SK-N-SH (cell line): ENCODE results near the gene DCST1. TPM values are rescaled to one million over a fixed set of nuclear protein-coding genes. Genes with fewer than 3 reads are reported as not detected.

ENCODE experiments used
- CTCF ChIA-PET: fragments of 300-600, 350-600 bp; formaldehyde crosslinking; extraction: SDS; loops from one replicate; lab custom pipeline; 2021; lab: Yijun Ruan, JAX
- POLR2A ChIA-PET: fragments of 350-600 bp; sonication (Branson Sonifier 250); formaldehyde crosslinking; extraction: SDS; loops from one replicate; lab custom pipeline; 2020; ENCODE audit warnings: antibody characterized with exemption, inconsistent platforms; lab: Yijun Ruan, JAX
- DNase-seq: peaks from one replicate; pipeline ENCODE4 v3.0.0; 2012
- H2AFZ ChIP-seq: fragments of 200-600 bp; sonication (generic); 2 replicates; pipeline ENCODE4 v1.8.1; 2016; ENCODE audit warnings: antibody characterized with exemption, mild to moderate bottlenecking, low read depth
- H3F3A ChIP-seq: fragments of 200-600 bp; sonication (generic); replicated peaks from 2 replicates; pipeline ENCODE3; 2016; ENCODE audit warnings: antibody characterized with exemption, mild to moderate bottlenecking; ENCODE audit not compliant: insufficient read depth
- H3K27ac ChIP-seq, 2 experiments: fragments of 200-500 bp in 1 of 2; fragments of 200-600 bp in 1 of 2; sonication (Bioruptor generic) in 1 of 2; sonication (generic), shearing (Covaris generic) in 1 of 2; 2 replicates each; pipeline versions ENCODE4 v1.5.1 to v1.6.1; 2014 to 2016; ENCODE audit warnings: low read depth in 2 of 2, inconsistent platforms in 1 of 2, low read length in 1 of 2, mild to moderate bottlenecking in 1 of 2, mixed read lengths in 1 of 2
- H3K27me3 ChIP-seq: fragments of 200-600 bp; sonication (generic), shearing (Covaris generic); 2 replicates; pipeline ENCODE4 v1.6.1; 2016; ENCODE audit warnings: mixed run types; ENCODE audit not compliant: insufficient read depth
- H3K36me3 ChIP-seq, 2 experiments: fragments of 200-500 bp in 1 of 2; fragments of 200-600 bp in 1 of 2; sonication (Bioruptor generic) in 1 of 2; sonication (generic) in 1 of 2; replicated peaks in 1 of 2; 2 replicates each; pipeline versions ENCODE3 to v1.5.1; 2014 to 2016; ENCODE audit warnings: low read length in 1 of 2, mild to moderate bottlenecking in 1 of 2; ENCODE audit not compliant: insufficient read depth in 2 of 2, control insufficient read depth in 1 of 2
- H3K4me1 ChIP-seq, 2 experiments: fragments of 200-500 bp in 1 of 2; fragments of 200-600 bp in 1 of 2; sonication (Bioruptor generic) in 1 of 2; sonication (generic), shearing (Covaris generic) in 1 of 2; 2 replicates each; pipeline versions ENCODE4 v1.5.1 to v1.6.1; 2014 to 2016; ENCODE audit warnings: low read depth in 1 of 2, low read length in 1 of 2, mixed run types in 1 of 2; ENCODE audit not compliant: insufficient read depth in 2 of 2, control insufficient read depth in 1 of 2
- H3K4me2 ChIP-seq: fragments of 200-600 bp; sonication (generic), shearing (Covaris generic); 2 replicates; pipeline ENCODE4 v1.6.1; 2017; ENCODE audit warnings: mixed run types
- H3K4me3 ChIP-seq, 2 experiments: fragments of 200-500 bp in 1 of 2; fragments of 200-600 bp in 1 of 2; sonication (Bioruptor generic) in 1 of 2; sonication (generic), shearing (Covaris generic) in 1 of 2; 2 replicates each; pipeline versions ENCODE4 v1.5.1 to v1.8.1; 2014 to 2016; ENCODE audit warnings: low read depth in 2 of 2, inconsistent platforms in 1 of 2, low read length in 1 of 2, mild to moderate bottlenecking in 1 of 2, mixed read lengths in 1 of 2, moderate library complexity in 1 of 2
- H3K79me2 ChIP-seq: fragments of 200-600 bp; sonication (generic); 2 replicates; pipeline ENCODE4 v1.8.1; 2017; ENCODE audit warnings: mild to moderate bottlenecking; ENCODE audit not compliant: insufficient read depth
- H3K9ac ChIP-seq: fragments of 200-600 bp; sonication (generic); 2 replicates; pipeline ENCODE4 v1.6.1; 2017; ENCODE audit warnings: mixed run types
- H3K9me2 ChIP-seq: fragments of 200-600 bp; sonication (generic); 2 replicates; pipeline ENCODE4 v1.6.1; 2017; ENCODE audit warnings: mixed run types
- H3K9me3 ChIP-seq: fragments of 200-600 bp; sonication (generic); 2 replicates; pipeline ENCODE4 v1.6.1; 2017; ENCODE audit warnings: mixed run types, mild to moderate bottlenecking, moderate library complexity
- H4K20me1 ChIP-seq: fragments of 200-600 bp; sonication (generic); 2 replicates; pipeline ENCODE4 v1.6.1; 2017; ENCODE audit warnings: mild to moderate bottlenecking, mixed run types; ENCODE audit not compliant: insufficient read depth
- EP300 ChIP-seq, 2 experiments: IDR thresholded peaks; 2 replicates each; pipeline versions ENCODE4 v1.4.0 to v1.6.1; 2012; ENCODE audit warnings: borderline replicate concordance in 1 of 2, low read depth in 1 of 2, low read length in 1 of 2
- FOXM1 ChIP-seq: IDR thresholded peaks from 2 replicates; pipeline ENCODE4 v1.4.0; 2012; ENCODE audit warnings: low read depth, mild to moderate bottlenecking
- GABPA ChIP-seq: IDR thresholded peaks from 2 replicates; pipeline ENCODE4 v1.4.0; 2012; ENCODE audit warnings: low read depth, mild to moderate bottlenecking
- GATA2 ChIP-seq: sonication (generic); formaldehyde crosslinking; IDR thresholded peaks from 2 replicates; pipeline ENCODE4 v1.5.0; 2020; ENCODE audit warnings: mild to moderate bottlenecking, missing genetic modification reagents
- MXI1 ChIP-seq: IDR thresholded peaks from 2 replicates; pipeline ENCODE4 v1.6.1; 2012; ENCODE audit warnings: mild to moderate bottlenecking, low read depth, low read length, improper control_type of control experiment
- POLR2AphosphoS5 ChIP-seq: IDR thresholded peaks from 2 replicates; pipeline ENCODE4 v1.6.1; 2012; ENCODE audit warnings: low read depth, low read length
- RXRA ChIP-seq: IDR thresholded peaks from 2 replicates; pipeline ENCODE4 v1.4.0; 2012; ENCODE audit warnings: low read depth, mild to moderate bottlenecking, borderline replicate concordance
- TEAD4 ChIP-seq: IDR thresholded peaks from 2 replicates; pipeline ENCODE4 v1.4.0; 2012; ENCODE audit warnings: mild to moderate bottlenecking, borderline replicate concordance; ENCODE audit not compliant: insufficient read depth
- YY1 ChIP-seq: IDR thresholded peaks from 2 replicates; pipeline ENCODE4 v1.4.0; 2012; ENCODE audit warnings: low read depth, mild to moderate bottlenecking
- WGBS: methylation state at CpG from one replicate; pipeline ENCODE4 v1.1.6; 2017; ENCODE audit warnings: low lambda C conversion rate; 5-methylcytosine and 5-hydroxymethylcytosine counted together
- polyA plus RNA-seq, 3 experiments: library from polyadenylated mRNA; depleted of rRNA; stranded (reverse); fragments of >200 nt; gene quantifications; 2 replicates each; pipeline ENCODE4 v1.2.3, GENCODE V29; 2012
- TF ChIP-seq, protein P1 (sequence below): fragments of 150-350 bp; IDR thresholded peaks from 2 replicates; pipeline ENCODE4 v1.6.1; 2016; ENCODE audit warnings: mild to moderate bottlenecking, low read depth, low read length
- TF ChIP-seq, protein P2 (sequence below): fragments of 200-600 bp; sonication (generic); IDR thresholded peaks from 2 replicates; pipeline ENCODE4 v1.6.1; 2017; ENCODE audit warnings: antibody characterized with exemption, mild to moderate bottlenecking, moderate library complexity
- TF ChIP-seq, protein P3 (sequence below): IDR thresholded peaks from 2 replicates; pipeline ENCODE4 v1.6.1; 2012; ENCODE audit warnings: mild to moderate bottlenecking, low read depth, low read length, moderate library complexity

The DCST1 gene
- polyA plus RNA-seq, 1 of the 3 experiments (the other 2 are of a cell fraction): not detected

DNA sequence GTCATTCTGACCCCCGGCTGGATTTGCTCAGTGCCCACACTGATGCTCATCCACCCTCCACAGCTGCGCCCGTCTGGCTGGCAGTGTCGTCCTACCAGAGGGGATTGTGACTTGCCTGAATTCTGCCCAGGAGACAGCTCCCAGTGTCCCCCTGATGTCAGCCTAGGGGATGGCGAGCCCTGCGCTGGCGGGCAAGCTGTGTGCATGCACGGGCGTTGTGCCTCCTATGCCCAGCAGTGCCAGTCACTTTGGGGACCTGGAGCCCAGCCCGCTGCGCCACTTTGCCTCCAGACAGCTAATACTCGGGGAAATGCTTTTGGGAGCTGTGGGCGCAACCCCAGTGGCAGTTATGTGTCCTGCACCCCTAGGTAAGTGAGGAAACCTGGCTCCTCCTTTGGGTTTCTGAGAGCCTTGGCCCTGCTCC, 24.2 kb downstream of the DCST1 start:
- no peaks in the 10 kb centered on the region for H4K20me1 ChIP-seq
- H3K4me1 ChIP-seq: peaks cover 0 to 13% of the 10 kb centered on the region in 2 experiments; a peak in 2 of 4 replicates
- no peak overlapping the region for H2AFZ ChIP-seq
- TF ChIP-seq, protein P1, sequence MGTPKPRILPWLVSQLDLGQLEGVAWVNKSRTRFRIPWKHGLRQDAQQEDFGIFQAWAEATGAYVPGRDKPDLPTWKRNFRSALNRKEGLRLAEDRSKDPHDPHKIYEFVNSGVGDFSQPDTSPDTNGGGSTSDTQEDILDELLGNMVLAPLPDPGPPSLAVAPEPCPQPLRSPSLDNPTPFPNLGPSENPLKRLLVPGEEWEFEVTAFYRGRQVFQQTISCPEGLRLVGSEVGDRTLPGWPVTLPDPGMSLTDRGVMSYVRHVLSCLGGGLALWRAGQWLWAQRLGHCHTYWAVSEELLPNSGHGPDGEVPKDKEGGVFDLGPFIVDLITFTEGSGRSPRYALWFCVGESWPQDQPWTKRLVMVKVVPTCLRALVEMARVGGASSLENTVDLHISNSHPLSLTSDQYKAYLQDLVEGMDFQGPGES: no peak
- TF ChIP-seq RXRA: no peak
- TF ChIP-seq, protein P2, sequence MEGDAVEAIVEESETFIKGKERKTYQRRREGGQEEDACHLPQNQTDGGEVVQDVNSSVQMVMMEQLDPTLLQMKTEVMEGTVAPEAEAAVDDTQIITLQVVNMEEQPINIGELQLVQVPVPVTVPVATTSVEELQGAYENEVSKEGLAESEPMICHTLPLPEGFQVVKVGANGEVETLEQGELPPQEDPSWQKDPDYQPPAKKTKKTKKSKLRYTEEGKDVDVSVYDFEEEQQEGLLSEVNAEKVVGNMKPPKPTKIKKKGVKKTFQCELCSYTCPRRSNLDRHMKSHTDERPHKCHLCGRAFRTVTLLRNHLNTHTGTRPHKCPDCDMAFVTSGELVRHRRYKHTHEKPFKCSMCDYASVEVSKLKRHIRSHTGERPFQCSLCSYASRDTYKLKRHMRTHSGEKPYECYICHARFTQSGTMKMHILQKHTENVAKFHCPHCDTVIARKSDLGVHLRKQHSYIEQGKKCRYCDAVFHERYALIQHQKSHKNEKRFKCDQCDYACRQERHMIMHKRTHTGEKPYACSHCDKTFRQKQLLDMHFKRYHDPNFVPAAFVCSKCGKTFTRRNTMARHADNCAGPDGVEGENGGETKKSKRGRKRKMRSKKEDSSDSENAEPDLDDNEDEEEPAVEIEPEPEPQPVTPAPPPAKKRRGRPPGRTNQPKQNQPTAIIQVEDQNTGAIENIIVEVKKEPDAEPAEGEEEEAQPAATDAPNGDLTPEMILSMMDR: peak; percentile 30; the same call in 1 of the 2 replicates
- TF ChIP-seq MXI1: no peak
- no peak overlapping the region for H3K4me3 ChIP-seq
- H3K4me2 ChIP-seq: no peak overlapping the region
- no peak overlapping the region for H3K9ac ChIP-seq
- H3K79me2 ChIP-seq: no peaks in the 10 kb centered on the region
- no peaks in the 10 kb centered on the region for H3K9me2 ChIP-seq
- no peak for DNase-seq
- H3F3A ChIP-seq: peaks cover 2% of the 10 kb centered on the region
- H3K27me3 ChIP-seq: no peaks in the 10 kb centered on the region
- POLR2A ChIA-PET: interaction anchor here (0.5 kb wide), 1 partner anchor 27 kb away, joined by 3 read pairs; no protein-coding TSS in a partner anchor
- peaks cover 0 to 40% of the 10 kb centered on the region in 2 experiments for H3K36me3 ChIP-seq
- 92% methylated on average over 4 of the region's 13 CpGs for WGBS
- no peak overlapping the region for H3K27ac ChIP-seq
- CTCF ChIA-PET: interaction anchor here (0.8 to 29.9 kb wide), 10 partner anchors 14 to 121 kb away, joined by 3 to 573 read pairs (median 6); partner anchors contain the start of genes ADAM15, DCST1, DCST2 and KRTCAP2
- H3K9me3 ChIP-seq: no peaks in the 10 kb centered on the region

GRCh38 chr1:155060736-155061135, 27.1 kb downstream of the DCST1 start:
- Histone ChIP-seq H3K36me3 (peaks cover 0 to 27% of the 10 kb centered on the region in 2 experiments), H3F3A (peaks cover 9% of the 10 kb centered on the region), H3K9ac (no peak overlapping the region), H4K20me1 (no peaks in the 10 kb centered on the region), H3K4me3 (no peak overlapping the region), H3K9me2 (no peaks in the 10 kb centered on the region), H3K4me2 (no peak overlapping the region), H3K79me2 (peaks cover 14% of the 10 kb centered on the region), H3K27me3 (no peaks in the 10 kb centered on the region), H3K9me3 (no peaks in the 10 kb centered on the region), H3K27ac (no peak overlapping the region), H2AFZ (no peak overlapping the region), H3K4me1 (peaks cover 0 to 25% of the 10 kb centered on the region in 2 experiments; a peak in 2 of 4 replicates)
- no peak for DNase-seq
- WGBS: 80% methylated on average over 4 of the region's 8 CpGs
- TF ChIP-seq EP300 (IDR thresholded peaks at IDR 0.05; ENCODE audit: borderline replicate concordance in 1 of 2, low read depth in 1 of 2, low read length in 1 of 2) (no peak), GABPA (no peak), FOXM1 (no peak), YY1 (no peak), TEAD4 (no peak), MXI1 (no peak), GATA2 (CRISPR knock-in tag) (no peak), POLR2AphosphoS5 (no peak)
- TF ChIP-seq, protein P3, sequence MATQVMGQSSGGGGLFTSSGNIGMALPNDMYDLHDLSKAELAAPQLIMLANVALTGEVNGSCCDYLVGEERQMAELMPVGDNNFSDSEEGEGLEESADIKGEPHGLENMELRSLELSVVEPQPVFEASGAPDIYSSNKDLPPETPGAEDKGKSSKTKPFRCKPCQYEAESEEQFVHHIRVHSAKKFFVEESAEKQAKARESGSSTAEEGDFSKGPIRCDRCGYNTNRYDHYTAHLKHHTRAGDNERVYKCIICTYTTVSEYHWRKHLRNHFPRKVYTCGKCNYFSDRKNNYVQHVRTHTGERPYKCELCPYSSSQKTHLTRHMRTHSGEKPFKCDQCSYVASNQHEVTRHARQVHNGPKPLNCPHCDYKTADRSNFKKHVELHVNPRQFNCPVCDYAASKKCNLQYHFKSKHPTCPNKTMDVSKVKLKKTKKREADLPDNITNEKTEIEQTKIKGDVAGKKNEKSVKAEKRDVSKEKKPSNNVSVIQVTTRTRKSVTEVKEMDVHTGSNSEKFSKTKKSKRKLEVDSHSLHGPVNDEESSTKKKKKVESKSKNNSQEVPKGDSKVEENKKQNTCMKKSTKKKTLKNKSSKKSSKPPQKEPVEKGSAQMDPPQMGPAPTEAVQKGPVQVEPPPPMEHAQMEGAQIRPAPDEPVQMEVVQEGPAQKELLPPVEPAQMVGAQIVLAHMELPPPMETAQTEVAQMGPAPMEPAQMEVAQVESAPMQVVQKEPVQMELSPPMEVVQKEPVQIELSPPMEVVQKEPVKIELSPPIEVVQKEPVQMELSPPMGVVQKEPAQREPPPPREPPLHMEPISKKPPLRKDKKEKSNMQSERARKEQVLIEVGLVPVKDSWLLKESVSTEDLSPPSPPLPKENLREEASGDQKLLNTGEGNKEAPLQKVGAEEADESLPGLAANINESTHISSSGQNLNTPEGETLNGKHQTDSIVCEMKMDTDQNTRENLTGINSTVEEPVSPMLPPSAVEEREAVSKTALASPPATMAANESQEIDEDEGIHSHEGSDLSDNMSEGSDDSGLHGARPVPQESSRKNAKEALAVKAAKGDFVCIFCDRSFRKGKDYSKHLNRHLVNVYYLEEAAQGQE: no peak
- TF ChIP-seq, protein P1: no peak
- POLR2A ChIA-PET: interaction anchor here (1.5 to 1.7 kb wide), 2 partner anchors 9 to 16 kb away, joined by 3 to 5 read pairs; no protein-coding TSS in a partner anchor
- CTCF ChIA-PET: interaction anchor here (0.6 to 29.9 kb wide), 34 partner anchors 9 to 463 kb away, joined by 3 to 573 read pairs (median 6); partner anchors contain the start of genes ADAM15, DCST1, DCST2 and EFNA3
